Transverse colon (tissue), 4 donors: ENCODE data around the gene PARL.

Source experiments
- EP300 ChIP-seq: sonication (generic); formaldehyde crosslinking; IDR thresholded peaks from one replicate; pipeline ENCODE4 v1.6.1; 2017; ENCODE audit warnings: antibody characterized with exemption, low read depth
- POLR2A ChIP-seq: fragments of 450-650 bp; IDR thresholded peaks from one replicate; pipeline ENCODE4 v1.6.1; 2016; ENCODE audit warnings: antibody characterized with exemption, mild to moderate bottlenecking, moderate library complexity
- POLR2AphosphoS5 ChIP-seq, 3 donors: sonication (generic); formaldehyde crosslinking; IDR thresholded peaks; one replicate each; pipeline ENCODE4 v1.6.1; 2016; ENCODE audit warnings: antibody characterized with exemption in 3 of 3
- TF ChIP-seq, protein P1 (sequence below), 5 experiments: fragments of 200-600 bp in 3 of 5; fragments of 450-650 bp in 2 of 5; sonication (generic) in 3 of 5; IDR thresholded peaks; 1 replicate in 2 of 5; 2 replicates in 3 of 5; pipeline ENCODE4 v1.5.1; 2016 to 2017; ENCODE audit warnings: antibody characterized with exemption in 5 of 5, inconsistent platforms in 3 of 5, mild to moderate bottlenecking in 2 of 5, moderate library complexity in 1 of 5

- TF ChIP-seq, protein P1, sequence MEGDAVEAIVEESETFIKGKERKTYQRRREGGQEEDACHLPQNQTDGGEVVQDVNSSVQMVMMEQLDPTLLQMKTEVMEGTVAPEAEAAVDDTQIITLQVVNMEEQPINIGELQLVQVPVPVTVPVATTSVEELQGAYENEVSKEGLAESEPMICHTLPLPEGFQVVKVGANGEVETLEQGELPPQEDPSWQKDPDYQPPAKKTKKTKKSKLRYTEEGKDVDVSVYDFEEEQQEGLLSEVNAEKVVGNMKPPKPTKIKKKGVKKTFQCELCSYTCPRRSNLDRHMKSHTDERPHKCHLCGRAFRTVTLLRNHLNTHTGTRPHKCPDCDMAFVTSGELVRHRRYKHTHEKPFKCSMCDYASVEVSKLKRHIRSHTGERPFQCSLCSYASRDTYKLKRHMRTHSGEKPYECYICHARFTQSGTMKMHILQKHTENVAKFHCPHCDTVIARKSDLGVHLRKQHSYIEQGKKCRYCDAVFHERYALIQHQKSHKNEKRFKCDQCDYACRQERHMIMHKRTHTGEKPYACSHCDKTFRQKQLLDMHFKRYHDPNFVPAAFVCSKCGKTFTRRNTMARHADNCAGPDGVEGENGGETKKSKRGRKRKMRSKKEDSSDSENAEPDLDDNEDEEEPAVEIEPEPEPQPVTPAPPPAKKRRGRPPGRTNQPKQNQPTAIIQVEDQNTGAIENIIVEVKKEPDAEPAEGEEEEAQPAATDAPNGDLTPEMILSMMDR (IDR thresholded peaks at IDR 0.05), result no peak
- no peak for TF ChIP-seq POLR2A
- TF ChIP-seq POLR2AphosphoS5 (IDR thresholded peaks at IDR 0.05), result no peak
- no peak for TF ChIP-seq EP300
Measured at GRCh38 chr3:183931881-183932280, 47.2 kb upstream of the PARL start.
